CD1c-positive myeloid dendritic cell (primary cell): ENCODE results near the gene SLFNL1.

ENCODE experiments used
- DNase-seq: peaks from one replicate; pipeline ENCODE4 v3.0.0-alpha.2; 2016; ENCODE audit errors: extremely low spot score

Gene SLFNL1

GRCh38 chr1:40986956-40987355 is 34.6 kb downstream of the SLFNL1 start:
- DNase-seq: no peak

- DNase-seq: no peak
These were observed 35.2 kb downstream of the SLFNL1 start for GRCh38 chr1:40986328-40986783.

- no peak for DNase-seq
These were observed 35.6 kb downstream of the SLFNL1 start for GRCh38 chr1:40985875-40986274.

GRCh38 chr1:40985161-40985560 is 36.4 kb downstream of the SLFNL1 start:
- no peak for DNase-seq

GRCh38 chr1:40984531-40984930 is 37.0 kb downstream of the SLFNL1 start:
- DNase-seq: no peak

GRCh38 chr1:40984066-40984465 is 37.5 kb downstream of the SLFNL1 start:
- DNase-seq: no peak

GRCh38 chr1:40983286-40983685 is 38.2 kb downstream of the SLFNL1 start:
- no peak for DNase-seq

GRCh38 chr1:40982721-40983120 is 38.8 kb downstream of the SLFNL1 start:
- no peak for DNase-seq

GRCh38 chr1:40981691-40982448 is 39.7 kb downstream of the SLFNL1 start:
- no peak for DNase-seq

- DNase-seq: peak; percentile 35
These were observed 40.9 kb downstream of the SLFNL1 start for GRCh38 chr1:40980453-40981121.

- DNase-seq: no peak
These were observed 41.5 kb downstream of the SLFNL1 start for GRCh38 chr1:40980068-40980452.

GRCh38 chr1:40979241-40980067 is 42.1 kb downstream of the SLFNL1 start, which contains the start of gene CTPS1:
Gene CTPS1 (plus strand): TSS chr1:40979696. CDS start chr1:40983291, 3,595 bp downstream.
- DNase-seq: peak; percentile 96

GRCh38 chr1:40978886-40979240 is 42.7 kb downstream of the SLFNL1 start:
- DNase-seq: no peak

- no peak for DNase-seq
These were observed 43.8 kb downstream of the SLFNL1 start for GRCh38 chr1:40977716-40978115.

GRCh38 chr1:40976952-40977690 is 44.4 kb downstream of the SLFNL1 start:
- no peak for DNase-seq

GRCh38 chr1:40974945-40975344 is 46.6 kb downstream of the SLFNL1 start:
- no peak for DNase-seq

GRCh38 chr1:40973912-40974311 is 47.6 kb downstream of the SLFNL1 start:
- peak; percentile 30 for DNase-seq

- peak; percentile 60 for DNase-seq
These were observed 49.6 kb downstream of the SLFNL1 start for GRCh38 chr1:40971966-40972365.

- no peak for DNase-seq
These were observed 52.1 kb downstream of the SLFNL1 start for GRCh38 chr1:40969445-40969844.

GRCh38 chr1:40966417-40966816 is 55.1 kb downstream of the SLFNL1 start:
- DNase-seq: no peak
